Astrocyte (in vitro differentiated cells and primary cell): ENCODE results near the gene ESPL1. TPM values are rescaled to one million over a fixed set of nuclear protein-coding genes. Genes with fewer than 3 reads are reported as not detected.

Experiments used
- DNase-seq: peaks from one replicate; pipeline ENCODE4 v3.0.0-alpha.2; 2010; ENCODE audit warnings: low read depth
- FAIRE-seq: peaks from 2 replicates; lab custom pipeline; 2011; peaks lifted over from hg19 to GRCh38; lab: Jason Lieb, UNC
- H2AFZ ChIP-seq: 2 replicates; pipeline ENCODE4 v1.6.0; 2012; ENCODE audit warnings: low read depth, low read length, inconsistent platforms
- H3K27ac ChIP-seq: 2 replicates; pipeline ENCODE4 v1.5.1; 2011; ENCODE audit warnings: low read depth, low read length, inconsistent platforms
- H3K27me3 ChIP-seq: 2 replicates; pipeline ENCODE4 v1.6.0; 2011; ENCODE audit warnings: low read length, inconsistent platforms; ENCODE audit not compliant: insufficient read depth
- H3K36me3 ChIP-seq: 2 replicates; pipeline ENCODE4 v1.5.1; 2011; ENCODE audit warnings: low read length, inconsistent platforms; ENCODE audit not compliant: insufficient read depth
- H3K4me1 ChIP-seq: 2 replicates; pipeline ENCODE4 v1.5.1; 2011; ENCODE audit warnings: low read length, inconsistent platforms; ENCODE audit not compliant: insufficient read depth
- H3K4me2 ChIP-seq: 2 replicates; pipeline ENCODE4 v1.6.0; 2012; ENCODE audit warnings: low read length, inconsistent platforms
- H3K4me3 ChIP-seq: 2 replicates; pipeline ENCODE4 v1.5.1; 2011; ENCODE audit warnings: low read depth, mild to moderate bottlenecking, low read length, inconsistent platforms; ENCODE audit not compliant: insufficient read depth
- H3K79me2 ChIP-seq: 2 replicates; pipeline ENCODE4 v1.6.0; 2012; ENCODE audit warnings: mild to moderate bottlenecking, low read length, inconsistent platforms; ENCODE audit not compliant: insufficient read depth
- H3K9ac ChIP-seq: 2 replicates; pipeline ENCODE4 v1.6.0; 2012; ENCODE audit warnings: mild to moderate bottlenecking, low read length, inconsistent platforms
- H3K9me3 ChIP-seq: 2 replicates; pipeline ENCODE4 v1.5.1; 2012; ENCODE audit warnings: low read depth, mild to moderate bottlenecking, low read length, inconsistent platforms; ENCODE audit not compliant: insufficient read depth
- H4K20me1 ChIP-seq: 2 replicates; pipeline ENCODE4 v1.6.0; 2012; ENCODE audit warnings: low read length, inconsistent platforms; ENCODE audit not compliant: insufficient read depth
- H3K27ac Mint-ChIP-seq: one replicate; pipeline ENCODE4 v1.8.0; 2021; ENCODE audit warnings: mild to moderate bottlenecking, mixed read lengths; ENCODE audit not compliant: unreplicated experiment
- H3K27me3 Mint-ChIP-seq: one replicate; pipeline ENCODE4 v1.8.0; 2021; ENCODE audit warnings: low read depth, mixed read lengths; ENCODE audit not compliant: unreplicated experiment
- H3K36me3 Mint-ChIP-seq: one replicate; pipeline ENCODE4 v1.8.0; 2021; ENCODE audit warnings: low read depth, mixed read lengths; ENCODE audit not compliant: unreplicated experiment
- H3K4me1 Mint-ChIP-seq: one replicate; pipeline ENCODE4 v1.8.0; 2021; ENCODE audit warnings: low read depth, mixed read lengths; ENCODE audit not compliant: unreplicated experiment
- H3K4me3 Mint-ChIP-seq: one replicate; pipeline ENCODE4 v1.8.0; 2021; ENCODE audit warnings: mild to moderate bottlenecking, moderate library complexity, mixed read lengths; ENCODE audit not compliant: unreplicated experiment
- H3K9me3 Mint-ChIP-seq: one replicate; pipeline ENCODE4 v1.8.0; 2021; ENCODE audit warnings: mild to moderate bottlenecking, mixed read lengths; ENCODE audit not compliant: unreplicated experiment
- CTCF ChIP-seq: IDR thresholded peaks from 2 replicates; pipeline ENCODE4 v1.5.1; 2011; ENCODE audit warnings: low read depth, mild to moderate bottlenecking, inconsistent platforms, low read length, moderate library complexity; ENCODE audit not compliant: insufficient read depth
- EZH2 ChIP-seq: IDR thresholded peaks from 2 replicates; pipeline ENCODE4 v1.6.1; 2012; ENCODE audit warnings: mild to moderate bottlenecking, low read length, inconsistent platforms; ENCODE audit not compliant: insufficient read depth
- total RNA-seq: library from RNA; stranded (reverse); gene quantifications from 2 replicates; pipeline ENCODE4 v1.2.1, GENCODE V29; 2021

Gene ESPL1
- total RNA-seq, 1 donor from 2014 or later = 2.0 TPM

DNA sequence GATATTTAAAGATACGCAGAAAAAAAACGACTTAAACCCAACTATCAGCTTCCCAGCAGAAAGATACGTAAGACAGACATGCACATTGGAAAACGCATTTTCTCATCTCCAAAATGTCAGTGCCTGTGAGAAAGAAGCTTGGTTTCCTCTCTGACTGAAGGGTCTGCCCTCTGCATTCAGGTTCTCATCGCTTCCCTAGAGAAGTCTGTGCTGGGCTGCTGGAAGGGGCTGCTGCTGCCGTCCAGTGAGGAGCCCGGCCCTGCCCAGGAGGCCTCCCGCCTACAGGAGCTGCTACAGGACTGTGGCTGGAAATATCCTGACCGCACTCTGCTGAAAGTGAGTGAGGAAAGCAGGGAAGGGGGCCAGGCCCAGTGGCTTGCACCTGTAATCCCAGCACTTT lies 22.6 kb downstream of the ESPL1 start:
- H3K36me3 Mint-ChIP-seq = peaks cover 4% of the 10 kb centered on the region
- no peak for FAIRE-seq
- peak overlapping the region; percentile 54 for H2AFZ ChIP-seq
- H3K27me3 Mint-ChIP-seq = peaks cover 3% of the 10 kb centered on the region
- H3K27ac Mint-ChIP-seq = no peak overlapping the region
- no peaks in the 10 kb centered on the region for H3K27me3 ChIP-seq
- H3K36me3 ChIP-seq = peaks cover 5% of the 10 kb centered on the region
- H3K4me1 Mint-ChIP-seq = peaks cover 5% of the 10 kb centered on the region
- H3K4me3 Mint-ChIP-seq = no peak overlapping the region
- no peak for TF ChIP-seq EZH2
- no peak for TF ChIP-seq CTCF
- H3K9me3 ChIP-seq = no peaks in the 10 kb centered on the region
- peak overlapping the region; percentile 64 for H3K4me2 ChIP-seq
- H3K9me3 Mint-ChIP-seq = no peaks in the 10 kb centered on the region
- H3K4me1 ChIP-seq = peaks cover 29% of the 10 kb centered on the region
- peak overlapping the region; percentile 32 for H3K9ac ChIP-seq
- peaks cover 4% of the 10 kb centered on the region for H3K79me2 ChIP-seq
- DNase-seq = peak; percentile 43
- H3K27ac ChIP-seq = peak overlapping the region; percentile 69
- H3K4me3 ChIP-seq = no peak overlapping the region
- no peaks in the 10 kb centered on the region for H4K20me1 ChIP-seq

DNA sequence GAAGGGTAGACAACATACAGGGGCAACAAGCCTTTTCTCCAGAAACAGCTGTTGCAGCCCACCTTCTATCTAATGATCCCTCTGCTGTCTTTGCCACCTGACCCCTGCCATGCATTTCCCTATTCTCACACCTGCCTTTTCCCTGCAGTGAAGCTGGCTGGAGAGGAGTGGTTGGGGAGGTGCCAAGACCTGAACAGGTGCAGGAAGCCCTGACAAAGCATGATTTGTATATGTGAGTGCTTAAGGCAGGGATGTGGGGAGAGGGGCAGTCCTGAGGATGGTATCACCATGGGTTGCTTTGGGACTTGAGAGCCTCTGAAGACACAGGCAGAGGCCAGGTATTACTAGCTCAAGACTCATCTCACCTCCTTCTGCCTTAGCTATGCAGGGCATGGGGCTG lies 24.3 kb downstream of the ESPL1 start:
- Mint-ChIP-seq H3K36me3 (peaks cover 6% of the 10 kb centered on the region), H3K4me1 (peaks cover 14% of the 10 kb centered on the region)
- FAIRE-seq = no peak

More for the DNA sequence above, 24.3 kb downstream of the ESPL1 start:
- Histone ChIP-seq H3K4me3 (no peak overlapping the region), H3K79me2 (peaks cover 22% of the 10 kb centered on the region), H3K27me3 (no peaks in the 10 kb centered on the region), H3K36me3 (peaks cover 6% of the 10 kb centered on the region), H3K4me1 (peaks cover 38% of the 10 kb centered on the region), H3K27ac (no peak overlapping the region), H3K9me3 (no peaks in the 10 kb centered on the region), H3K9ac (no peak overlapping the region), H4K20me1 (no peaks in the 10 kb centered on the region), H2AFZ (no peak overlapping the region), H3K4me2 (no peak overlapping the region)
- Mint-ChIP-seq H3K4me3 (no peak overlapping the region), H3K9me3 (no peaks in the 10 kb centered on the region), H3K27me3 (peaks cover 3% of the 10 kb centered on the region), H3K27ac (no peak overlapping the region)
- TF ChIP-seq CTCF (no peak), EZH2 (no peak)
- DNase-seq = no peak
